Left forelimb (tissue), 1 donor: ENCODE measurements around the gene HABP4.

Source experiments
- DNase-seq: peaks from one replicate; pipeline ENCODE4 v3.0.0-alpha.2; 2018; ENCODE audit warnings: low spot score

Gene HABP4

GRCh38 chr9:96478829-96479371 is 28.9 kb downstream of the HABP4 start:
- no peak for DNase-seq

- DNase-seq, result no peak
Measured at GRCh38 chr9:96480736-96481135, 30.8 kb downstream of the HABP4 start.

GRCh38 chr9:96482476-96482875 is 32.5 kb downstream of the HABP4 start:
- DNase-seq, result no peak

- DNase-seq, result no peak
Measured at GRCh38 chr9:96483197-96483596, 33.2 kb downstream of the HABP4 start.

- DNase-seq, result no peak
Measured at GRCh38 chr9:96483733-96484390, 33.9 kb downstream of the HABP4 start.

- no peak for DNase-seq
Measured at GRCh38 chr9:96484521-96484931, 34.6 kb downstream of the HABP4 start.

- DNase-seq, result no peak
Measured at GRCh38 chr9:96485280-96485679, 35.3 kb downstream of the HABP4 start.

GRCh38 chr9:96486386-96487028 is 36.5 kb downstream of the HABP4 start:
- no peak for DNase-seq

- no peak for DNase-seq
Measured at GRCh38 chr9:96487029-96487396, 37.0 kb downstream of the HABP4 start.

GRCh38 chr9:96487949-96488348 is 38.0 kb downstream of the HABP4 start:
- no peak for DNase-seq

- no peak for DNase-seq
Measured at GRCh38 chr9:96489482-96489979, 39.6 kb downstream of the HABP4 start.

GRCh38 chr9:96490534-96491078 is 40.6 kb downstream of the HABP4 start:
- no peak for DNase-seq

- no peak for DNase-seq
Measured at GRCh38 chr9:96491079-96491879, 41.3 kb downstream of the HABP4 start.

- DNase-seq, result no peak
Measured at GRCh38 chr9:96491880-96492525, 42.0 kb downstream of the HABP4 start.

- no peak for DNase-seq
Measured at GRCh38 chr9:96492993-96493531, 43.1 kb downstream of the HABP4 start.

GRCh38 chr9:96493757-96494156 is 43.8 kb downstream of the HABP4 start:
- DNase-seq, result no peak

GRCh38 chr9:96494215-96494800 is 44.3 kb downstream of the HABP4 start:
- no peak for DNase-seq

GRCh38 chr9:96495341-96495740 is 45.4 kb downstream of the HABP4 start:
- DNase-seq, result no peak

- no peak for DNase-seq
Measured at GRCh38 chr9:96496368-96497116, 46.6 kb downstream of the HABP4 start.

GRCh38 chr9:96497117-96497399 is 47.1 kb downstream of the HABP4 start:
- DNase-seq, result no peak

- DNase-seq, result no peak
Measured at GRCh38 chr9:96498796-96499195, 48.8 kb downstream of the HABP4 start.
